NCI-H1105 (cell line): Measurements from ENCODE around the gene MAN1C1.

Experiments used
- DNase-seq: peaks from one replicate; lab custom pipeline; 2025; lab: John Stamatoyannopoulos, UW

Gene MAN1C1

GRCh38 chr1:25765136-25765922 lies 148.7 kb downstream of the MAN1C1 start:
- no peak for DNase-seq

GRCh38 chr1:25765923-25766589 lies 149.5 kb downstream of the MAN1C1 start:
- peak; percentile 74 for DNase-seq

GRCh38 chr1:25766721-25767436 lies 150.3 kb downstream of the MAN1C1 start:
- peak; percentile 76 for DNase-seq

- no peak for DNase-seq
These were observed 150.8 kb downstream of the MAN1C1 start for GRCh38 chr1:25767437-25767770.

GRCh38 chr1:25768999-25769398 lies 152.4 kb downstream of the MAN1C1 start:
- no peak for DNase-seq

DNA sequence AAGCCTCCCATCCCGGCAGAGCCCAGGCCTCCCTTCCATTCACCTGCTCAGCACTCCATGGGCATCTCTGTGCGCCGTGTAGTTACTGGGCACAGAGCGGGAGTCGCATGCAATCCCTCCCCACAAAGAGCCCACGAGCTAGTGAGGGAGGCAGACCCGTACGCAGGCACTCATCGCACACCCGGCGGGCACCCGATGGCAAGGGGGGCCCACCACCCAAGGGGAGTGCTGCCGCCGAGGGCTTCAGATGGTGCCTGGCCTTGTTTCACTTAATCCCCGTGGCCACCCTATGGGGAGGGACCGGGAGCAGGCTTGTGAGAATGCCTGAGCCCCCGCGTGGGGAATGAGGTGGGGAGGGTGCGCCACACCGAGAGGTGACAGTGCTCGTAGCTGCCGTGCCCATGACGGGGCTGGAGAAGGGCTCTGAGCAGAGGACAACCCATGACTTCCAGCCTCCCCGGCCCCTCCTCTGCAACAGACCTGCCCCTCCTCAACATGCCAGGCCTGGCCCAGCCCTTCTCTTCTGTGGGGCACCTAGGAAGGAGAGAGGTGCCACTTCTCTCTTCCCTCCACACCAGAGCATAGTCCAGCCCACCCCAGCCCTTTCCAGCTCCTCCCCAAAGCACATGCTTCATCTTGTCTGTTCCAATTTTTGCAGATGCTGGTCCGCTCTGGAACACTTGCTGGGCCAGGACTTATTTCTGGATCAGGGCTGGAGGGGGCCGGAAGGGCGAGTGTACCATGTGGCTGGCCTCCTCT lies 153.2 kb downstream of the MAN1C1 start:
- DNase-seq: no peak

DNA sequence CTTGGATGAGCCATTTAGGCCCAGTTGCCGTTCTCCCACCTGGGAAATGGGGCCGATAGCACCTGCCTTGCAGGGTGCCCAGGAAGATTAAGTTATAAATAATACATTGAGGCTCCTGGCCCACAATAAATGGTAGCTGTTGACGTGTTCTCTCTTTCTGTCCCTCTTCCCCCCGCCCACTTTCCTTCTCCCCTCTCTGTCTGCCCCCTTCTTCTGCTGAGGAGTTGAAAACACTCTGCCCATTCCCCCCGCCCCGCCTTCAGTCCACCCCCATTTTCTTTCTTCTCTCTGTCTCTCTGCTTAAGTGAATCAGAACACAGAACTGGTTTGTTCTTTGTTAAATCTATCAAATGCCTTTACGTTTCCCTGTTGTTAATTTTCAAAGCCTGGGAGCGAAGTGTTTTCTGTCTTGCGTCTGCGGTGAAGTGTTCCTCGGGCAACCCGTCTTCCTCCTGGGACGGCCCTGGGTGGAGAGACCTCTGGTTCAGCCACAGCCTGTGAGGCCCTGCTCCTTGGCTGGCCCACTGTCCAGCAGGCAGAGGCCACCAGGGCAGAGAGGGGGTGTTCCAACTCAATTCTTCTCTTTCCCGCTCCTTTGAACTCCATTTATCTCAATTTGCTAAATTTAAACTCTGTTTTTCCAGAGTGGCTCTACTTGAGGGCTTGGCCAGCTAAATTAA lies 154.1 kb downstream of the MAN1C1 start:
- DNase-seq: no peak

DNA sequence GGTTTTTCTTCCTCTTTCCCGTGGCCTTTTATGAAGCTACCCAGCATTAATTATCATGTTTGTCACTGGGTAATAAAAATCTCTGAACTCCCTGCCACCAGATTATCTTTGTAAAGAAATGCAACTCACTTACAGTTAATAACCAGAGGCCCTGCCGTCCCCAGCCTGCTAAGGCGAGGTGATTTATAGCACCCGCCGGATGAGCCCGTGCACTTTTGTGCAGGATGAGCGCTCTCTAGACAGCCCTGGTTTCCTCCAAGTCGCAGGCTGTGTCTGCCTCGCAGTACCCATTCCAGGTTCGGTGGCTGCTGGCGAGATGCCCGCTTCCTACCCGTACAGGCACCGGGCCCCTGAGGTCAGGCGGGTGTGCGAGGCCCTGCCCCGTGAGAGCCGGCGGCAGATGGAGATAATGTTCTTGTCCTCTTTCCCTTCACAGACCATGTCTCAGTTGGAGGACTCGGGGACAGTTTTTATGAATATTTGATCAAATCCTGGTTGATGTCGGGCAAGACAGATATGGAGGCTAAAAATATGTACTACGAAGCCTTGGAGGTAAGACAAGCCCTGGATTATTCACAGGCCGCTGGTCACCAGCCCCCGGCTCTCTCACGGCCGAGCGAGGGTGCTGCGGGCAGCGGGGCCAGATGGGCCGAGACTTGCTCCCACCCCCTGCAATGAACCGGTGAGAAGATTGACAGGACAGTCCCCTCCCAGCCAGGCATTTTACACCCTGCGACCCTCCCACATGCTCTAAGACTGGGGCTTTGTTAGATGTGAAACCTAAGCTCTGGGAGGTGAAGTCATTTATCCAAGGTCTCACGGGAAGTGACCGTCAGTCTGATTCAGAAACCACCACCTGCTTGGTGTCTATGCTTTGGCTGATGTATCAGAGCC lies 154.9 kb downstream of the MAN1C1 start:
- DNase-seq: peak; percentile 34

DNA sequence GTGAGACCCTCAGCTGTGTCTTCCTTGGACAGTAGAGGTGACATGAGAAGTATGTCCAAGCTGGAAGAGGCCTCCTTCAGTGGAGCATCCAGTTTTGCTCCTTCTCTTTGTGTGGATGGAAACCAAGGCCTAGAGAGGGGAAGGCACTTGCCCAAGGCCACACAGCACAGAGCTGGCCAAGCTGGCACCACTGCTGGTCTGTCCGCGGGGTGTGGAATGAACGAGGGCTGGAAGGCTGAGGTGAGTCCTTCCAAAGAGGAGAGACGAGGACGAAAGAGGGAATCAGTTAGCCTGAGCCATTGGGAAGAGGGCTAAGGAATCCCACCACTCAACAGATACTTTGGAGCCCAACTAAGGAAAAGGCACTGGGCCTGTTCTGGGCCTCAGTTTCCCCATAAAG lies 155.6 kb downstream of the MAN1C1 start:
- no peak for DNase-seq

- DNase-seq: no peak
These were observed 156.2 kb downstream of the MAN1C1 start for GRCh38 chr1:25772692-25773245.

- no peak for DNase-seq
These were observed 157.0 kb downstream of the MAN1C1 start for GRCh38 chr1:25773441-25774125.

DNA sequence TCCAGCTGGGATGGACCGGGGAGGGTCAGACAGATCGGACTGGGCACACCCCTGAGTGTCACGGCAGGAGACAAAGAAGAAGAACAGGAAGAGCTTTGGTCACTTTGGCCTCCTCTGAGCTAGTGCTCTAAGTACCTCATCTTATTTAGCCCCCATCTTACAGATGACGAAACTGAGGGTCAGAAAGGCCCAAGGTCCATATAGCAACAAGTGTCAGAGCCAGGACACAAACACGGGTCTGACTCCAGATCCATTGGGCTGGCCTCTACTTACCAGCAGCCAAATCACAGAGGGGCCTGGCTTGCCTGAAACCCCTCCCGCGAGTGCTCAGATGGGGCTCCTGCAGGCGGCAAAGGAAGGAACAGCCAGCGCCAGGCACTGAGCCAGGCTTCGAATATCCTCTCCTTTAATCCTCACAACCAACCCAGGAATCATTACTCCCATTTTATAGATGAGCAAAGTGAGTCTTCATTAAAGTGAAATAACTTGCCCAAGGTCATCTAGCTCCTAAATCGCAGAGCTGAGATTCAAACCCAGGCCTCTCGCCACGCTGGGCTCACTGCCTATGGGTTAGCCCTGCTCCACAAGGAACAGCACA lies 157.7 kb downstream of the MAN1C1 start:
- no peak for DNase-seq

GRCh38 chr1:25774921-25775771 lies 158.6 kb downstream of the MAN1C1 start:
- peak; percentile 85 for DNase-seq

GRCh38 chr1:25779388-25779787 lies 162.8 kb downstream of the MAN1C1 start:
- DNase-seq: no peak

DNA sequence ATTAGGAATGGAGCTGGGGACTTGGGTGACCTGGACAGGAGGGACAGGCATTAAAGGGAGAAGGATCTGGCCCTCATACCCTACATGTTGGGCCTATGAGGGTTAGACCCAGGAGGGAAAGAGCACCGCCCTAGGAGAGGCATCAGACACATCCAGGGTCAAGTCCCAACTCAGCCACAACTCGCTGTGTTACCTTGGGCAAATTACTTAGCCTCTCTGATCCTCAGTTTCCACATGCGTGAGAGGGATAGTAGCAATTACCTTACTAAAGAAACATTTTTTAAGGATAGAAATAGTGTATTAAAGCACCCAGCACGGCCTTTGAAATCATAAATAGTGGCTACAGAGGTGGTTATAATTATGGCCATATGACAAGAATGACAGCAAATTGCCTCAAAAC lies 163.3 kb downstream of the MAN1C1 start:
- DNase-seq: no peak

- no peak for DNase-seq
These were observed 163.9 kb downstream of the MAN1C1 start for GRCh38 chr1:25780318-25781129.

GRCh38 chr1:25781130-25781433 lies 164.5 kb downstream of the MAN1C1 start:
- no peak for DNase-seq
